GM19239 (cell line): ENCODE data around the gene NDNF.

Experiments
- DNase-seq: peaks from one replicate; pipeline ENCODE4 v3.0.0; 2011; ENCODE audit warnings: low spot score; ENCODE audit not compliant: insufficient read length
- FAIRE-seq: peaks from 2 replicates; lab custom pipeline; 2011; peaks lifted over from hg19 to GRCh38; lab: Jason Lieb, UNC

NDNF gene

DNA sequence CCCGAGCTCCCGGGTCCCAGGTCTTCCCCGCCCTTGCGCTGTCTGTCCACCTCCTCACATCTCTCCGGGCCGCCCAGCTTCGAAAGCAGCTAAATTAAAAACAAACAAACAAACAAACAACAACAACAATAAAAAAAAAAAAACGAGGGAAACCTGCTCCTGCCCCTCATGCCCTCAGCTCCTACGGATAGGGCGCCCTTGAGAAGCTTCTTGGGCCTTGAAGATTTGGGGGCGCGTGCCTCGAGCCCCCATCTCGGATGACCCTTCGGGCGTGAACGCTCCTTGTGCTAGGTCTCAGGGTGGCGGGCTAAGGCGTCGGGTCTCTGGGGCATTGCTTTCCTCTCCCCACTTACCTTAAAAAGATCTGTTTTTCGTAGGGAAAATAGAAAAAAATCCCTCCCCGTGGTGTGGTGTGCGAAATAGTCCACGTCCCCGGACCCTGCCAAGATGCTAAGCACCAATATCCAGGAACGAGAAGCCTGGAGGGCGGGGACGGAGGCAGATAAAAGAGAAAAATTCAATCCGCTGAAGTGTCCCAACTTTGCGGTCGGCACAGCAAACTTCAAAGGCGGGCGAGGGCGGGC lies 603 bp downstream of the NDNF start:
- no peak for DNase-seq
- FAIRE-seq: no peak

DNA sequence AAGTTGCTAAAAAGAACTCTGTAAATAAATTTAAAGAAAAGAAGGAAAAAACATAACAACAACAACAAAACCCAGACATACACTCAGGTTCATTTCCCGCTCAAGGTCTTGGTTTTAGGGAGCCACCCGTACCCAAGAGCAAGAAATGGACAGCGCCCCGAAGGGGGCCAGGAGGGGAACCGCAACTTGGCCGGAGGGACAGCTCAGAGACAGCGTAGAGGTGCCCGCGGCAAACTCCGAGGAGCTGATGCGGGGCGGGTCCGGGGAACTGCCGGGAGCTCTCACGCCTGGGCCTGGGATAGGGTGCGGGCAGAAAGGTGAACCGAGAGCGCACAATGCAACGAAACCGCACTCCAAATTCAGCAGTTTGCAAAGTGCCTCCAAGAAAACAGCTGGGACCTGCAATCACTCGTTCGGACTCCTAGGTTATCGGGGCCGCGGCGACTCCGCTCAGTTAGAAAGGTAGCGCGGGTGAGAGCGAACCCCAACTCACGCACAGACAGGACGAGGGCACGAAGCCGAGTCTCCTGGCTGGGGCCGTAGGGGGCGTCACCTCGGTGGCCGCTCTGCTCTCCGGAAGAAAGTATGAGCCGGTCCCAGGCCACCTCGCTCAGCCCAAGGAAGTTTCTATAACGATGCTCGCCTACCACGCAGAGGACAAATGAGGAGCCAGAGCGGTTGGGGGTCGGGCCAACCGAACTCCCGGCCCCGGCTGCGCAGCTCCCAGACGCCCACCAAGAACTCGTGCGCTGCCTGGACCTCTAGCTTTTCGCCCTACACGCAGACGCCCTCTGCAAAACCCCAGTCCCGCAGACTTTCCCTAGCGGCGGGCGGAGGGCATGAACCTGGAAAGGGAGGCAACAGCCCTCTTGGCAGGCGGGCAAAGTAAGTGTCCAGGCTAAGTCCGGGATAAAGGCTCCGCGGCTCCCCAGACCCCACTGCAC lies 1.4 kb downstream of the NDNF start:
- FAIRE-seq: no peak
- DNase-seq: no peak

DNA sequence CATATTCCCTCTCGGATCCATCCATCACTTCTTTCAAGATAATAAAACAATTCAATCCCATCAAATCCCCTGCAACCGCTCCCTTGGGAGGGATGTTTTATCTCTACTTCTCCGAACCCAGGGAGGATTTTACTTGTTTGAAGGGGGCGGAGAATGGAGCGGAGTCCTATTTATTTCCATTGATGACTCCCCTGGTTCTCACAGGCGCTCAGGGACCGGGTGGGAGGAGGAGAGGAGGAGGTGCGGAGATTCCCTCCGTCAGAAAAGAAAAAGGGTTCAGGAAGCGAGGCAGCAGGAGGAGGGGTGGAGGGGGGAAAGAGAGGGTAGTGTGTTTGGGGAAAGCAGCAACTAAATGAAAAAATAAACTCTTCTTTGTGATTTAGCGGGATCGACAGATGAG lies 2.1 kb downstream of the NDNF start:
- DNase-seq (no peak), FAIRE-seq (no peak)

DNA sequence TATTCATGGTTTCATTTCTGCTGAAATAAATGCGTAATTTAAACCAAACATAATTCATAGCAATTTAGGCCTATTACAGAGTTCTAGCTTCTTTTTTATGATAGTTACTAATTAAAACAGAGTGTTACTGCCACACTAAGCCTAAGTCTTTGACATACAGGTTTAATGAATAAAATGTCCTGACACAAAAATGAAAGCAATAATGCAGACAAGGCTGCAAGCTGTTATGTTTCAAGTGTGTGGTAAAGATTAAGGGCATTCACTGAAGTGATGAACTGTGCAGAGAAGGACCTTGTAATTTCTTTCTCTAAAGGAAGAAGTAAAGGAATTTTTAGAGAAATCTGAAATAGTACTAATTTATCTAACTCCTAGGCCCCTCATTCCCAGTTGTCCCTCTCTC lies 2.9 kb downstream of the NDNF start:
- FAIRE-seq: no peak

DNA sequence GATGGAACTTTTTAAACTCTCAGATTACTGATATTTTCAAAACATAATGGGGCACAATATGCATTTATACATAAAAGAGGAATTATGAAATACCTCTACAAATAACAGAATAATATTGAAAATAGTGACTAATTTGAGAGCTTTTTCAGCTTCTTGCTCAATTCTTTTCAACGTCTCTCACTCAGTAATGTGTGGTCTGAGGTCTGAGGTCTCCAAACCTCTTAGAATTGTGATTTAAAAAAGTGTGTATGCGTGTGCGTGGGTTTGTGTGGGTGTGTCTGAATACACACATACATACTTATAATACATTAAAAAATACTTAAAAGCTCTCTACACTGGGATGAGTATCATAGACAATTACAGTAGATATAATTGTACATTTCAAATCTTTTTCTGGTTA lies 7.9 kb downstream of the NDNF start:
- FAIRE-seq (no peak), DNase-seq (no peak)

More for the DNA sequence above, 2.9 kb downstream of the NDNF start:
- DNase-seq: no peak

DNA sequence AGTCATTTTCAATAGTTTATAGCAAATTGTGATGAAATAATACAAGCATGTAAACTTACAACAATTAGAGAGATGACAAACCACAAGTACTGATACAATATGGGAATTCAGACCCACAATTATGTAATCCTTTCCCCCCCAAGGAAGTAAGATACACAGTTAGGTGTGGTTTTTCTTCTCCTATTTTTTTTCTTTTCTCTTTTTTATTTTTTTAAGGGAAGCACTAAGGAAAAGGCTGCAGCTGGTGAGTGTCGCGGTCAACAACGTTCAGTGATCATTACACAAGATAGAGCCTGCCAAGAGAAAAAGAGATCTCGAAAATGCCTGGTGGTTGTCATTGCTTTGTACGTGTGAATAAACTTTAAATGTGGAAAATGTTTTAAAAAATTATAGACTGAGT lies 9.8 kb downstream of the NDNF start:
- FAIRE-seq: no peak
- no peak for DNase-seq

DNA sequence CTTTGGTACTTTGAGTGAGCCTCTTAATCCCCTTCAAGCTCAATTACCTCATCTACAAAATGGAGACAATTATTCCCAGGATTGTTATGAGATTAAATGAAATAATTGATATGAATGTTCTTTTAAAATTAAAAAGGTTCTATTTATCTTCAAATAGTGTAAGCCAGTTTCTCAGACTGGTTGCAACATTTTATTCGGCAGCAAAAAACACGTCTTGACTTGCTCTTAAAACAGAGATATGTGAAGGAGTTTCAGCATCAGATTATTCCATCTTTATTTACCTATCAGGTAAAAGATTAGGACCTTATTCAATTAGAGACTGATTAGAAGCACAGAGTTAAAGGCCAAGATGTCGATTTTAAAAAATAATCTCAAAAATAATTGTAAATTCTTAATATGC lies 10.5 kb downstream of the NDNF start:
- DNase-seq (no peak), FAIRE-seq (no peak)

DNA sequence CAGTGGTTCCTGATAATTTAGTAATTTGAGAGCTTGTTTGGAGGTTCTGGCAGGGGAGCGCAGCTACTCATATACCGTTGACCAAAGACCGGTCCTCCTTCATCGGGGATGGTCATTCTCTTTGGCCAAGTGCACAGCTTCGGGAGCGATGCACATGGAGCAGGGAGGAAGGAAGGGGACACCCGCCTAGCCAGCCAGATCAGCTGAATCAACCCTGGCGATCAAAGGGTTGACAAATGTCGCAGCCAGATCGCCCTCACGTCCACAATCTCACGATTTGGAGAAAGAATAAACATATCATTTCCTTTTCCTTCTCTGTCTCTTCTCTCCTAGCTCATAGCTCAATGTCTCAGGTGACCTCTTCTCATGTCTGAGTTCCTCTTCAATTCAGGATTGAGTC lies 11.1 kb downstream of the NDNF start:
- no peak for FAIRE-seq

DNA sequence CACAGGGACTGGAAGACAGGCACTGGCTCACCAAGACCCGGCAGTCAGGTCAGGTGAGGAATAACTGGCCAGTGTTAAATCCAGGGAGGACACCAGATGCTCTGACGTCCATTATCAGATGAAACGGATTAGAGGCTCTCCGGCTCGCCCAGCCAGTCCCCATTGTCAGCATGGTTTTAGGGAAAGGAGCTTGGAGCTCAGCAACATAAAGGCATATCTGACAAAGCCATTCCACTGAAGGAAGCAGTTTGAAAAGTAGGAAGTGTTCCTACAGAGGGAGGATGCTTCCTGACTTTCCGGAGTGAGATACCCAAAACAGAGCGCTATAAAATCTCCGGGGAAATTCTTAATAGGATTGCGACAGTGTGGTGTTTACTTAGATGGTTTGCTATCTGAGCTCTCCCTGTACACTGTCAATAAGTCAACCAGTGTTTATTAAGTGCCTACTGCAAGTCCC lies 14.8 kb downstream of the NDNF start:
- DNase-seq (no peak), FAIRE-seq (no peak)

More for the DNA sequence above, 11.1 kb downstream of the NDNF start:
- no peak for DNase-seq

DNA sequence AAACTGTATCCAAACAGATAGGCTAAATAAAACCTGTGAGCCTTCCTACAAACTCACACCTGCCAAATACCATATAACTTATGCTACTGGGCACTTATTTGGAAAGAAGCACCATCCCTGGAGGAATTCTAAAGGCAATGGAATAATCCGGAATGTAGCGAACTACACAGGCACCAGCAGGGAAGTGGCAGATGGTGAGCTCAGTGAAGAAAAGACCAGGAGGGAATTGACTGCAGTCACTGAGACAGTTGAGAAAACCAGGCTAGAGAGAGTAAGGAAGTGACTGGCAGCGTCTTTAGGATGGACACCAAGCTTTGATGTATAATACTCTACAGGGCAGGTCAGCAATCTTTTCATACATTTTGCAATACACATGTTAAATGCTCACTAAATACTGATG lies 16.3 kb downstream of the NDNF start:
- no peak for FAIRE-seq

DNA sequence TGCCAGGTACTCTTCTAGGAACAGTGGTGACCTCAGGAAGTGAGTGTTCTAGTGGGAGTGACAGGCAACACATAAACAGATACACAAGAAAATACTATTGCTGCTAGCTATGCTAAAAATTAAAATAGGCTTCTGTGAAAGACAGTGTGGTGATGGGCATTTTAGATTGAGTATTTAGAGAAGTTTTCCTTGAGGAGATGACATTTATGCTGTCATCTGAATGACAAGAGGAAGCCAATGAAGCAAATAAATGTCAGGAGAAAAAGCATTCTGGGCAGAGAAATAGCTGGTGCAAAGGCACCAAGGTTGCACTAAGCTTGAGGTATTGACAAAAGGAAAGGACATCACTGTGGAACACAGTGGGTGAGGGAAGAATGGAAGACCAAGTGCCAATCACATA lies 18.0 kb downstream of the NDNF start:
- no peak for DNase-seq
- FAIRE-seq: no peak

More for the DNA sequence above, 16.3 kb downstream of the NDNF start:
- DNase-seq: no peak

DNA sequence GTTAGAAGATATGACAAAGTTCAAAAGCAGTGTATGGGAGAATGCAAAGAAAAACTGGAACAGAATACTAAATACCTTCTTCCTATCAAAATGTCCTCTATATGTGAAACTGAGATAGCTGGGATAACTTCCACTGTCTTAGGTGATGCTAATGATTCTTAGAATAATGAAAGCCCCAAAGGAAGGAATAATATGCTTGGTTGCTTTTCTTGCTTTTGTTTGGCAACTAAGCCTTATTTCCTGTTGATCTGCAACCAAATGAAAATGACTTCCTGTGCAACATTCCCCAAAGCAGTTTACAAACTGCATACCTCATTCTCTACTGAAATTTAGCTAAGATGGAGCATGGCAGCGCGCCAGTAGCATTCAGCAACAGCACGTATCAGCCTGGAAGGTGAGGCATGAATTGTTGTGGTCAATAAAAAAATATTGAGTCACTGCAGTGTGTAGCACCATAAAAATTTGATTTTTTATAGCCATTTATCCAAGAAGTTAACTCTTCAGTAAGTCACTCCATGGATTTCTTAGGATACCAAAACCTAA lies 18.7 kb downstream of the NDNF start:
- FAIRE-seq (no peak), DNase-seq (no peak)

DNA sequence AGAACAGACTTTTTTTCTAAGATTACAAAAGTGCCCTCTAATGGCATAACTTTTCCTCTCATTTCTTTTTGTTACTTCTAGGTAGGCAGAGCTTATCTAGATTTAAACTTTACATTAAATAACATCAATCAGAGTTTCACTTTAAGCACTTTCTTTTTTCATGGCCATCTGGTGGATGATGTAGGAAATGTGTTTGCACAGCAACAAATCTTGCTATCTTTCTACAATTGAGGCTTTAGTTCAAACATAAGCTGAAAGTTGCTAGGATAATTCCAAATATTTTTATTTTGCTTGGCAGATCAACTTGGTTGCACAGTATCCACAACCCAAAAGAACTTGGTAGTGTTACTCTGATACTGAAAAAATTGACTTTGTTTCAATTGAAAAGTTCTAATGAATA lies 22.0 kb downstream of the NDNF start:
- no peak for FAIRE-seq
- no peak for DNase-seq

DNA sequence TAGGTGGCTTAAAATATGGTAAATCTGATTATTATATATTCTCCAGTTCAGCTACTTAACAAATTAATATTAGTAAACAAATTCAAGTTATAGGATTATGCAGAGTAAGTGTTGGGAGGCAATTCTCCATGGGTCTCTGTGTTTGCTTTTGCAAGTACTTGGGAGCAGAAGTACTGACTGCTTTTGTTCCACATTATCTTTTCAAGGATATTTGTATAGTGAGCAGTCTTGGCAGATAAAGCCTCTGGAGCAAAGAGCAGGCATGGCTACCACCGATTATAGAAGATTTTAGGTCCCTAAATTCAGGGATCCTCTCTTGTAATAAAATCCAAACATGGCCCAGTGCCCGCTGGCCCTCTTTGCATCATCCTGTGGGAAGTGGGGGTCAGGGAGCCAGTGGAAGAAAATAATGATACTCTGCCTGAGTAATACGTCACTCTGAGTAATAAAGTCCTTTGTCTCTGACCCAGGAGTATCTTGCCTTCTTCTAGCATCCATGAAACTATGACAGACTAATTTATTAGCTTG lies 23.2 kb downstream of the NDNF start:
- DNase-seq: no peak
- FAIRE-seq: no peak

DNA sequence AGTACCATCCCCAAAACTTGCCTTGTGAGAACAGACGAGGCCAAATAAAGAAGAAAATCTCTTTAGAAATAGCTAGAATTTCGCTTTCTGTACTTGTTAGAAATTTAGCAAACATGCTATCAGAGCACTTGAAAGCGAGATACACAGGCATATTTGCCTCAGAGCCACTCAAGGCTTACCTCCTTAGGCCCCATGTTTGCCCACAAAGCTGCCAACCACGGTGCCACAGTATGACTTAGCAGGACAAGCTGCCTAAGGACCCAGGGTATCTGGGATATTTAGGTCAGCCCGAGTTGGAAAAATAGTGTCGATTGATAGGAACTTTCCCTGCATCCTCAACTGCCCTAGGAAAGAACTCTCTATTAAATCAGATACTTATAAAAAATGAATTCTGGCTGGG lies 24.2 kb downstream of the NDNF start:
- no peak for FAIRE-seq
- DNase-seq: no peak

DNA sequence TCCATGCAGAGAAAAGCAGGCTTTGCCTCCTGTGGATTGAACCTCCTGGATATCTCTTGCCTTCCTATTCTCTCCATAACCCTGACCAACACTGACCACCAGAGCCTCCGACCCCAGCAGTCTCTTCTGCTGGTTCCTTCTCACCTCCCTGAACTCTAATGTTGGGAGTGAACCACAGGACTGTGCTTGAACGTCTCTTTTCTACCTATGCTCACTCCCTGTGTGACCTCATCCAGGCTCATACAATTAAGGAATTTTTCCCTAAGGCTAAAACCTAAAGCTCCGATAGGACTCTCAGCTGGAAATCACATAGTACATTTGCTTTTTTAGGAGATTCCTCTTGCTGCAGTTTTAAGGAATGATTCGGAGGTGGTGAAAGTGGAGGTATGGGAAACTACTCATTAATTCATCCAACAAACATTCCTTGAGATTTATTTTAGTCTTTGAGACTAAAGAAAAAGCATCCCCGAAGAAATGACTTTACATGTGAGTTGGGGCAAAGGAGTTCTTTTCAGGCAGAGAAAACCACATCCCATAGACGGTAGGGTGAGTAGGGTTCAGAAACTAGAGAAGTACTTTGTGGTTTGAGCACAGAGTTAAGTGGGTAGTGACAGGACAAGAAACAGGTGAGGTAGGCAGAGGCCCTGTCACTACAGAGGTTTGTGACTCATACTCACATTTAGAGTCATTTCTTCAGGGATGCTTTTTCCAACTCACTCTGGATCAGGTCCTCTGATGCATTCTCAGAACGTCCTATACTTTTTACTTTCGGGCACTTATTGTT lies 30.8 kb downstream of the NDNF start:
- DNase-seq (no peak), FAIRE-seq (peak; percentile 66)

DNA sequence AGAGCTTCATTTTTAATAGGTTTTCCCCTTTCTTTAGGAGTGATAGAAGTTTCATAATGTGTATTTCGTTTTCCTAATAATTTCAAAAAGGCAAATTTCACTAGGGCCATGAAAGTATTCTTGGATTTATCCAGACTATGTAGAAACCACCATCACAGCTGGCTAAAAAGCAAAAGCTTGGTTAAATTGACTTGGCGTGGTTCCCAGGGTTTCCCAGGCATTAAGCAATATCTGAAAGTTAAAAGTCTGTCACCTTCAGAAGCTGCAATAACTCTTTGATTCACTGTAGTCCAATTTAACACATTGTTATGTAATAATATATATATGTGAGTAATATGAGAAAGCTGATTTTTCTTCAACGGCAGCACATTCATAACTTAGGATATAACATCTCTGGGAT lies 38.3 kb downstream of the NDNF start:
- no peak for DNase-seq
- no peak for FAIRE-seq

DNA sequence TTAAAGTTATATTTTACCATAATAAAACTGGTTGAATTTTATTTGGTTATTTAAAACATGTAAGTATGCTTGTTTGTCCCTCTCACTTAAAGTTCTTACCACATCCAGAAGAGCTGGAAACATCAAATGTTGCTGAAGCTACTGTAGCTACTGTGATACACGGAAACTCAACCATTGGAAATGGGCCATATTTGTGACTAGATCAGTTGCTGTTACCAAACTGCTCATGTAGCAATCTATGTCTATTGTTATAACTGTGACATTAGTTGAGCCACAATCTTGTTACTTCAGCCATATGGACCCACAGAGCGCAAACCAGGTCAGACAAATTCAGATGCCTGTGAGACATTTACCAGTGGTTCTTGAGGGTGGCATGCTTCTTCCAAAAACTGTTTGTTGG lies 41.6 kb downstream of the NDNF start:
- DNase-seq: no peak
- FAIRE-seq: no peak

DNA sequence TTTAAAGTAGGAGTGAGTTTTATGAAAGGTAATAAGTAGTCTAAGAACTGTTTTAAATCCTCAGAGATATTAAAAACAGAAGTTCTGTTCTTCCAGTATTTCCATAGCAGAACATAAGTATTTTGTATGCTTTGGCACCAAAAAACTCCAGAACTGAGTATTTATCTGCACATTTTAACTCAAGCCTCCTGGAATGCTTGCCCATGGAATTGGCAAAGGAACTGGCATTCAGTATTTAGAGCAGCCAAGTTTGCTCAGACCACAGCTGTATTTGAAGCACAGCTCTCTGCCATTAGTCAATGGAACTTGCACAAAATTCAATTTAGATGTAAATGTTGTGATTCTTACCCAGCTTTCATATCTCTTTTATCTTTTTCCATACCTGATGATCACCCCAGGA lies 42.2 kb downstream of the NDNF start:
- DNase-seq (no peak), FAIRE-seq (no peak)

DNA sequence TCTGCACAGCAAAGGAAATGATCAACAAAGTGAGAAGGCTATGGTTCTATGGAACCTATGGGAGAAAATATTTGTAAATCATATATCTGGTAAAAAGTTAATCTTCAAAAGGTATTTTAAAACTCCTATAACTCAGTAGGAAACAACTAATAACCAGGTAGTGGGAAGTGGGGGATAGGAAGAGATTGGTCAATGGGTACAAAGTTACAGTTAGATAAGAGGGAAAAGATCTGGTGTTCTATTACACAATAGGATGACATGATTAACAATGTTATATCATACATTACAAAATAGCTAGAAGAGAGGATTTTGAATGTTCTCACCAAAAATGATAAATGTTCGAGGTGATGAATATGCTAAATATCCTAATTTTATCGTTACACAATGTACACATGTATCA lies 46.3 kb downstream of the NDNF start:
- FAIRE-seq (no peak), DNase-seq (no peak)
